CD4-positive, alpha-beta T cell (primary cell): ENCODE results near the gene ZNF133. TPM values are rescaled to one million over a fixed set of nuclear protein-coding genes. Genes with fewer than 3 reads are reported as not detected.

ENCODE experiments used
- ATAC-seq: fragments of 200-7000 bp; cut with Tn5 transposase; one replicate; pipeline ENCODE4 v1.10.0; 2022; ENCODE audit warnings: mild to moderate bottlenecking; ENCODE audit not compliant: poor library complexity
- CTCF ChIA-PET: fragments of 350-600 bp; sonication (Branson Sonifier 250); formaldehyde crosslinking; loops from one replicate; lab custom pipeline; 2021; ENCODE audit warnings: antibody characterized with exemption, inconsistent platforms; lab: Charles Lee
- POLR2A ChIA-PET: fragments of 350-600 bp; sonication (Branson Sonifier 250); formaldehyde crosslinking; loops from one replicate; lab custom pipeline; 2021; ENCODE audit warnings: antibody characterized with exemption, inconsistent platforms; lab: Charles Lee
- DNase-seq, 14 experiments: peaks; one replicate each; pipeline ENCODE4 v3.0.0-alpha.2; 2013 to 2020; ENCODE audit warnings: mixed read lengths in 2 of 14
- H3K27ac ChIP-seq, 2 donors: one replicate each; pipeline versions ENCODE4 v1.5.1 to v1.7.0; 2013; ENCODE audit warnings: low read length in 2 of 2, low read depth in 1 of 2, mild to moderate bottlenecking in 1 of 2
- H3K27me3 ChIP-seq, 2 experiments: 1 replicate in 1 of 2; 2 replicates in 1 of 2; pipeline versions ENCODE4 v1.6.1 to v1.7.0; 2013; ENCODE audit warnings: low read length in 2 of 2, control low read depth in 1 of 2, mild to moderate bottlenecking in 1 of 2, moderate library complexity in 1 of 2; ENCODE audit not compliant: insufficient read depth in 2 of 2, control insufficient read depth in 1 of 2
- H3K36me3 ChIP-seq: one replicate; pipeline ENCODE4 v1.6.1; 2013; ENCODE audit warnings: low read length, control low read depth; ENCODE audit not compliant: insufficient read depth
- H3K4me1 ChIP-seq: one replicate; pipeline ENCODE4 v1.6.1; 2013; ENCODE audit warnings: low read length, control low read depth; ENCODE audit not compliant: insufficient read depth
- H3K4me3 ChIP-seq: one replicate; pipeline ENCODE4 v1.5.1; 2013; ENCODE audit warnings: mild to moderate bottlenecking, low read length, moderate library complexity
- H3K9me3 ChIP-seq, 2 experiments: 1 replicate in 1 of 2; 2 replicates in 1 of 2; pipeline versions ENCODE4 v1.6.1 to v1.7.0; 2013; ENCODE audit warnings: low read length in 2 of 2, mild to moderate bottlenecking in 2 of 2, control low read depth in 1 of 2, moderate library complexity in 1 of 2; ENCODE audit not compliant: control insufficient read depth in 1 of 2, insufficient read depth in 1 of 2
- H3K27ac Mint-ChIP-seq: one replicate; pipeline ENCODE4 v1.8.0; 2020; ENCODE audit warnings: mixed read lengths
- H3K27me3 Mint-ChIP-seq: one replicate; pipeline ENCODE4 v1.8.0; 2021; ENCODE audit warnings: mixed read lengths
- H3K36me3 Mint-ChIP-seq: one replicate; pipeline ENCODE4 v1.8.0; 2021; ENCODE audit warnings: low read depth, mixed read lengths
- H3K4me1 Mint-ChIP-seq: one replicate; pipeline ENCODE4 v1.8.0; 2021; ENCODE audit warnings: low read depth, mixed read lengths
- H3K4me3 Mint-ChIP-seq: one replicate; pipeline ENCODE4 v1.8.0; 2020; ENCODE audit warnings: mild to moderate bottlenecking, mixed read lengths
- H3K9me3 Mint-ChIP-seq: one replicate; pipeline ENCODE4 v1.8.0; 2020; ENCODE audit warnings: mixed read lengths
- intact Hi-C, 2 experiments: fragments of 100-400 bp; cut with DNase I in 1 of 2; cut with micrococcal nuclease in 1 of 2; formaldehyde crosslinking; loops; one replicate each; pipeline versions ENCODE4 v1.15.1 to v1.9.0; 2023 to 2025; cut with DNase I, micrococcal nuclease
- total RNA-seq, 174 experiments: library from RNA in 2 of 174; stranded (reverse) in 2 of 174; gene quantifications; one replicate each; pipeline ENCODE4 v1.2.3 and lab custom pipeline; 2021 to 2026
- TF ChIP-seq, protein P1 (sequence below): fragments of 200-600 bp; IDR thresholded peaks from one replicate; pipeline ENCODE4 v1.8.0; 2022; ENCODE audit warnings: antibody characterized with exemption, mild to moderate bottlenecking

Gene ZNF133
- total RNA-seq, 2 experiments from 2014 or later, result 3.3 to 4.1 TPM

DNA sequence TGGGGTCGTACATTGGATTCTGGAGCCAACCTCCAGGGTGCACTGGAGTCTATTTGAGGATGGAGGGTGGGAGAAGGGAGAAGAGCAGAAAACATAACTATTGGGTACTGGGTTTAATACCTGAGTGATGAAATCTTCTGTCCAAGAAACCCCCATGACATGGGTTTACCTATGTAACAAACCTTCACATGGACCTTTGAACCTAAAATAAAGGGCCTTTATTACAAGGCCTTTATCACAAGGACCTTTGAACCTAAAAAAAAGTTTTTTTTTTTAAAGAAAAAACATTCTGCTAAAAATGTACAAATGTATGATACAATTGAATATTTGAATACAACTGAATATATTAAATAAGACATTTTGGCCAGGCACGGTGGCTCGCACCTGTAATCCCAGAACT lies 38.1 kb upstream of the ZNF133 start:
- Mint-ChIP-seq H3K36me3 (no peaks in the 10 kb centered on the region), H3K9me3 (no peaks in the 10 kb centered on the region), H3K4me1 (no peaks in the 10 kb centered on the region), H3K27ac (no peak overlapping the region), H3K4me3 (no peak overlapping the region), H3K27me3 (peaks cover 6% of the 10 kb centered on the region)
- ChIA-PET POLR2A (no interaction called here), CTCF (no interaction called here)
- intact Hi-C loops, result no loop called here
- H3K36me3 ChIP-seq, result no peaks in the 10 kb centered on the region
- no peak for ATAC-seq
- no peaks in the 10 kb centered on the region for H3K9me3 ChIP-seq
- no peak overlapping the region for H3K27ac ChIP-seq
- H3K4me1 ChIP-seq, result no peaks in the 10 kb centered on the region
- no peak for DNase-seq
- no peak overlapping the region for H3K4me3 ChIP-seq
- TF ChIP-seq, protein P1, sequence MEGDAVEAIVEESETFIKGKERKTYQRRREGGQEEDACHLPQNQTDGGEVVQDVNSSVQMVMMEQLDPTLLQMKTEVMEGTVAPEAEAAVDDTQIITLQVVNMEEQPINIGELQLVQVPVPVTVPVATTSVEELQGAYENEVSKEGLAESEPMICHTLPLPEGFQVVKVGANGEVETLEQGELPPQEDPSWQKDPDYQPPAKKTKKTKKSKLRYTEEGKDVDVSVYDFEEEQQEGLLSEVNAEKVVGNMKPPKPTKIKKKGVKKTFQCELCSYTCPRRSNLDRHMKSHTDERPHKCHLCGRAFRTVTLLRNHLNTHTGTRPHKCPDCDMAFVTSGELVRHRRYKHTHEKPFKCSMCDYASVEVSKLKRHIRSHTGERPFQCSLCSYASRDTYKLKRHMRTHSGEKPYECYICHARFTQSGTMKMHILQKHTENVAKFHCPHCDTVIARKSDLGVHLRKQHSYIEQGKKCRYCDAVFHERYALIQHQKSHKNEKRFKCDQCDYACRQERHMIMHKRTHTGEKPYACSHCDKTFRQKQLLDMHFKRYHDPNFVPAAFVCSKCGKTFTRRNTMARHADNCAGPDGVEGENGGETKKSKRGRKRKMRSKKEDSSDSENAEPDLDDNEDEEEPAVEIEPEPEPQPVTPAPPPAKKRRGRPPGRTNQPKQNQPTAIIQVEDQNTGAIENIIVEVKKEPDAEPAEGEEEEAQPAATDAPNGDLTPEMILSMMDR, result no peak
- H3K27me3 ChIP-seq, result no peaks in the 10 kb centered on the region

DNA sequence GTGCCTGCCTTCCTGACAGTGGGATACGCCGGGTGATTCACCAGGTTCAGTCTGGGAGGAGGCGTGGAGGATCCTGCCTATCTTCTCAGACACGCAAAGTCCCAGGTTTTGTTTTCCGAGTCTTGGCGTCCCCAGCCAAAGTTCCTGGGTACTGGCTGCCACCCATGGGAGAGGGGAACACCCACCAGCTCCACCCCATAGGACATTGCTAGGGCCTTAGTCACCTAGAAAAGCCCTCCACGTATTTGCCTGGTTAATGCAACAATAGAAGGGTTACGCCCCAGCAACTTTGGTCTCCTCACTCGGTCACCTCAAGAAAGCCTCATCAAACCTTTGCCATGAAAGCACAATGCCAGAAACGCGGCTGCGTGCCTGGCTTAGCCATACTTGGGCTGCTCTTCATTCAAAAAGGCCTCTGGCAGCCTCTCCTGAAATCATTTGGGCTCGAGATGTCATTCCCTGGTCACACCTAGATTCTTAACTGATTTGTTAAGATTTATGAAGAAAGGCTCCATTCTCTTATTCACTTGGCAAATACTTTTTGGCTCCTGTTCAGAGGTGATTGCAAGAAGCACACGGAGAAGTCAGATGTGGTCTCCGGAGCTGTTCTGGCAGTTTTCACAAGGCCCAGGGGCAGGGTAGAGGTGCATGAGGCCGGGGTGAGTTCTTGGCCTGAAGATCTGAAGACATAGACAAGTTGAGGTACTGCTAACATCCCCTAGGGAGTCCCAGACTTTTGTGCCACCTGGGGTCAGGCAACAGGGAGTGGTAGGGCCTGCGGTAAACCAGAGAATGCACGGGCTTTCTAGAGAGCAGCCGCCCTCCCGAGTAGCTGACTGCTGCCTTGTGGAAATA lies 35.5 kb upstream of the ZNF133 start:
- intact Hi-C loops, result no loop called here
- Mint-ChIP-seq H3K27me3 (no peaks in the 10 kb centered on the region), H3K27ac (no peak overlapping the region), H3K36me3 (no peaks in the 10 kb centered on the region), H3K4me1 (no peaks in the 10 kb centered on the region), H3K9me3 (no peaks in the 10 kb centered on the region), H3K4me3 (no peak overlapping the region)
- no peak for DNase-seq
- no peak for ATAC-seq
- CTCF ChIA-PET, result no interaction called here
- H3K9me3 ChIP-seq, result no peaks in the 10 kb centered on the region
- no peak overlapping the region for H3K4me3 ChIP-seq
- no peak overlapping the region for H3K27ac ChIP-seq
- no peaks in the 10 kb centered on the region for H3K36me3 ChIP-seq
- no peaks in the 10 kb centered on the region for H3K4me1 ChIP-seq
- TF ChIP-seq, protein P1, result no peak
- H3K27me3 ChIP-seq, result no peaks in the 10 kb centered on the region
- POLR2A ChIA-PET, result no interaction called here

- Histone ChIP-seq H3K9me3 (no peaks in the 10 kb centered on the region), H3K27ac (no peak overlapping the region), H3K4me3 (no peak overlapping the region), H3K4me1 (no peaks in the 10 kb centered on the region), H3K27me3 (no peaks in the 10 kb centered on the region), H3K36me3 (no peaks in the 10 kb centered on the region)
- DNase-seq (no peak), ATAC-seq (no peak)
- no peak overlapping the region for H3K4me3 Mint-ChIP-seq
- intact Hi-C loops, result no loop called here
- no peaks in the 10 kb centered on the region for H3K36me3 Mint-ChIP-seq
- ChIA-PET POLR2A (no interaction called here), CTCF (no interaction called here)
- no peaks in the 10 kb centered on the region for H3K27me3 Mint-ChIP-seq
- H3K4me1 Mint-ChIP-seq, result no peaks in the 10 kb centered on the region
- no peak overlapping the region for H3K27ac Mint-ChIP-seq
- TF ChIP-seq, protein P1, result no peak
- no peaks in the 10 kb centered on the region for H3K9me3 Mint-ChIP-seq
Observed at GRCh38 chr20:18254615-18255014, 33.7 kb upstream of the ZNF133 start.
